C4-2B (cell line): Measurements from ENCODE around the gene COMMD1.

Experiments
- H3K27ac ChIP-seq: fragments of 450-650 bp; 2 replicates; pipeline ENCODE4 v1.5.1; 2017
- CTCF ChIP-seq: fragments of 450-650 bp; conservative IDR thresholded peaks from 2 replicates; pipeline ENCODE4 v1.5.1; 2017; ENCODE audit warnings: mild to moderate bottlenecking
- ZFX ChIP-seq: fragments of 450-650 bp; IDR thresholded peaks from 2 replicates; pipeline ENCODE4 v1.6.1; 2017

COMMD1 gene

GRCh38 chr2:62045017-62045543 is 139.6 kb downstream of the COMMD1 start:
- no peak for TF ChIP-seq CTCF
- no peak for TF ChIP-seq ZFX
- no peak overlapping the region for H3K27ac ChIP-seq

- H3K27ac ChIP-seq = no peak overlapping the region
- TF ChIP-seq ZFX (no peak), CTCF (no peak)
Observed at GRCh38 chr2:62046141-62046540, 140.7 kb downstream of the COMMD1 start.

- no peak overlapping the region for H3K27ac ChIP-seq
- TF ChIP-seq ZFX = no peak
- no peak for TF ChIP-seq CTCF
Observed at GRCh38 chr2:62050456-62051045, 145.1 kb downstream of the COMMD1 start.

- TF ChIP-seq ZFX (no peak), CTCF (no peak)
- no peak overlapping the region for H3K27ac ChIP-seq
Observed at GRCh38 chr2:62054029-62054791, 148.7 kb downstream of the COMMD1 start.

GRCh38 chr2:62054916-62055450 is 149.5 kb downstream of the COMMD1 start:
- H3K27ac ChIP-seq = no peak overlapping the region
- no peak for TF ChIP-seq ZFX

GRCh38 chr2:62055724-62056336 is 150.4 kb downstream of the COMMD1 start:
- no peak overlapping the region for H3K27ac ChIP-seq
- TF ChIP-seq CTCF (no peak), ZFX (no peak)

- TF ChIP-seq CTCF = no peak
- TF ChIP-seq ZFX = no peak
Observed at GRCh38 chr2:62056341-62056740, 150.9 kb downstream of the COMMD1 start.

More at GRCh38 chr2:62056341-62056740, 150.9 kb downstream of the COMMD1 start:
- no peak overlapping the region for H3K27ac ChIP-seq
